Smooth muscle cell of the coronary artery (primary cell): ENCODE data around the gene GABRB3. TPM values are rescaled to one million over a fixed set of nuclear protein-coding genes. Genes with fewer than 3 reads are reported as not detected.

Experiments used
- total RNA-seq: library from RNA; depleted of rRNA; stranded (reverse); fragments of >200 nt; gene quantifications from 2 replicates; pipeline ENCODE4 v1.2.3, GENCODE V29; 2014; ENCODE audit warnings: low replicate concordance

The GABRB3 gene
- total RNA-seq, result 0.45 and 1.2 TPM in 2 replicates

GRCh38 chr15:26772154-26773066 is at the start of gene GABRB3:
Gene GABRB3 (minus strand): TSS chr15:26773066.

Other genes starting within 250 kb of the GABRB3 start
- under 0.01 TPM in 1 of 2 replicates, not detected in the other for gene GABRA5, start 94.0 kb upstream of the GABRB3 start, total RNA-seq
- gene GABRG3, start 198.1 kb upstream of the GABRB3 start, total RNA-seq, result not detected in 2 replicates